GM12864 (cell line): ENCODE measurements around the gene IGF2BP3.

Source experiments
- DNase-seq: peaks from one replicate; pipeline ENCODE4 v3.0.0-alpha.2; 2011; ENCODE audit warnings: low read depth
- H3K4me3 ChIP-seq: 2 replicates; pipeline ENCODE4 v1.5.1; 2011; ENCODE audit warnings: mild to moderate bottlenecking, low read depth, low read length, control low read depth
- TF ChIP-seq, protein P1 (sequence below): IDR thresholded peaks from 2 replicates; pipeline ENCODE4 v1.5.1; 2011; ENCODE audit warnings: low read depth, mild to moderate bottlenecking, moderate library complexity, low read length, control low read depth, inconsistent platforms; ENCODE audit errors: missing control alignments

IGF2BP3 gene

DNA sequence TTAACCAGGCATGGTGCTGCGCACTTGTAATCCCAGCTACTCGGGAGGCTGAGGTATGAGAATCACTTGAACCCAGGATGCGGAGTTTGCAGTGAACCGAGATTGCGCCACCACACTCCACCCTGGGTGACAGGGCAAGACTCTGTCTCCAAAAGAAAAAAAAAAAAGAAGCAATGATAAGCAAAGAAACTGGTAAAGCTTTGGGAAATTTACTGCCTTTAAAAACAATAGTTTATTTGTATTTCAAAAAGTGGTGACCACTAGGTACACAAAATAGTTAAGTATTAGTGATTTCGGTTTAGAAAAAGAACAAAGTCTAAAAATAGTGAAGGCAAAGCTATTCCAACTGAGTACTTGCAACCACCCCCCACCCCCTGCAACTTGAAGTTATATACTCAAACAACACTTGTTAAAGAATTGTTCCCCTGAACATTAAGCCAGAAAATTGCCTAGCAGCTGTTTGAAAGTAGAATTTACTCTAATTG, 133.4 kb downstream of the IGF2BP3 start:
- TF ChIP-seq, protein P1, sequence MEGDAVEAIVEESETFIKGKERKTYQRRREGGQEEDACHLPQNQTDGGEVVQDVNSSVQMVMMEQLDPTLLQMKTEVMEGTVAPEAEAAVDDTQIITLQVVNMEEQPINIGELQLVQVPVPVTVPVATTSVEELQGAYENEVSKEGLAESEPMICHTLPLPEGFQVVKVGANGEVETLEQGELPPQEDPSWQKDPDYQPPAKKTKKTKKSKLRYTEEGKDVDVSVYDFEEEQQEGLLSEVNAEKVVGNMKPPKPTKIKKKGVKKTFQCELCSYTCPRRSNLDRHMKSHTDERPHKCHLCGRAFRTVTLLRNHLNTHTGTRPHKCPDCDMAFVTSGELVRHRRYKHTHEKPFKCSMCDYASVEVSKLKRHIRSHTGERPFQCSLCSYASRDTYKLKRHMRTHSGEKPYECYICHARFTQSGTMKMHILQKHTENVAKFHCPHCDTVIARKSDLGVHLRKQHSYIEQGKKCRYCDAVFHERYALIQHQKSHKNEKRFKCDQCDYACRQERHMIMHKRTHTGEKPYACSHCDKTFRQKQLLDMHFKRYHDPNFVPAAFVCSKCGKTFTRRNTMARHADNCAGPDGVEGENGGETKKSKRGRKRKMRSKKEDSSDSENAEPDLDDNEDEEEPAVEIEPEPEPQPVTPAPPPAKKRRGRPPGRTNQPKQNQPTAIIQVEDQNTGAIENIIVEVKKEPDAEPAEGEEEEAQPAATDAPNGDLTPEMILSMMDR: no peak
- DNase-seq: no peak

DNA sequence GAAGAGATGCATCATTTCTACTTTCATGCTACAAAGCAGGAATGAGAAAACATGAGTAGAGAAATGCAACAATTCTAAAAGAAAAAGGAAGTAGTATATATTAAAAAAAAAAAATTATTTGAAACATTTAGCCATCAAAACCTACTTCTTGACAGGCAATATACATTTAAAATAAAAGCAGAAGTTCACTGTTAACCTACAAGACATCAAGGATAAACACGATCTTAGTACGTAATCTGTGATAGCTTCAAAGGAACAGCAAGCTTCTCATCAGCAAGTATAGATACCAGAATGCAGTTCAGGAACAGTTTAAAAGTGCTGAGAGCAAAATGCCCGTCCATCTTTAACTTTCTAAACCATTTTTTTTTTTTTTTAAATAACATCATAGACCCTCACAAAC, 134.2 kb downstream of the IGF2BP3 start:
- no peak overlapping the region for H3K4me3 ChIP-seq
- TF ChIP-seq, protein P1: no peak
- DNase-seq: no peak

More for the DNA sequence above, 133.4 kb downstream of the IGF2BP3 start:
- H3K4me3 ChIP-seq: no peak overlapping the region

- TF ChIP-seq, protein P1: no peak
- no peak overlapping the region for H3K4me3 ChIP-seq
- DNase-seq: no peak
Measured at GRCh38 chr7:23335621-23336020, 134.7 kb downstream of the IGF2BP3 start.

DNA sequence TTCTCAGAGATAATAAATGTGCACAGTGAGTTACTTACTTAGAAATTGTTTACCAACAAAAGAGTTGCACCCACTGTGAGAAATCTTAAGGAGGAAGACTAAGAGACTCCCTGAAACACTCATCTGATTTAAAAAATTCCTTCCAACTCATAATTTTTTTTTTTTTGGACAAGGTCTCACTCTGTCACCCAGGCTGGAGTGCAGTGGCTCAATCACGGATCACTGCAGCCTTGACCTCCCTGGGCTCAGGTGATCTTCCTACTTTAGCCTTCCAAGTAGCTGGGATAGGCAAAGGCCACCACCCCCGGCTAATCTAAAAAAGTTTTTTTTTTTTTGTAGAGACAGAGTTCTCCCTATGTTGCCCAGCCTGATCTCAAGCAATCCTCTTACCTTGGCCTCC, 135.2 kb downstream of the IGF2BP3 start:
- TF ChIP-seq, protein P1: no peak
- DNase-seq: no peak
- no peak overlapping the region for H3K4me3 ChIP-seq

- no peak overlapping the region for H3K4me3 ChIP-seq
- DNase-seq: no peak
- TF ChIP-seq, protein P1: no peak
Measured at GRCh38 chr7:23334482-23335056, 135.7 kb downstream of the IGF2BP3 start.

- TF ChIP-seq, protein P1: no peak
- no peak for DNase-seq
- no peak overlapping the region for H3K4me3 ChIP-seq
Measured at GRCh38 chr7:23333671-23334246, 136.5 kb downstream of the IGF2BP3 start.
